Activated CD4-positive, alpha-beta T cell treated with anti-CD3 and anti-CD28 coated beads, Interleukin-2, amount 50 U/mL, for 4 hours (primary cell): ENCODE data around the gene USP13.
"Not testable (repeated sequence)": the region's sequence is repeated elsewhere in the genome, so short reads cannot be mapped to it uniquely, and the experiment has no call there.

Experiments
- DNase-seq, 2 experiments: peaks; one replicate each; pipeline ENCODE4 v3.0.0-alpha.2; 2020

USP13 gene

DNA sequence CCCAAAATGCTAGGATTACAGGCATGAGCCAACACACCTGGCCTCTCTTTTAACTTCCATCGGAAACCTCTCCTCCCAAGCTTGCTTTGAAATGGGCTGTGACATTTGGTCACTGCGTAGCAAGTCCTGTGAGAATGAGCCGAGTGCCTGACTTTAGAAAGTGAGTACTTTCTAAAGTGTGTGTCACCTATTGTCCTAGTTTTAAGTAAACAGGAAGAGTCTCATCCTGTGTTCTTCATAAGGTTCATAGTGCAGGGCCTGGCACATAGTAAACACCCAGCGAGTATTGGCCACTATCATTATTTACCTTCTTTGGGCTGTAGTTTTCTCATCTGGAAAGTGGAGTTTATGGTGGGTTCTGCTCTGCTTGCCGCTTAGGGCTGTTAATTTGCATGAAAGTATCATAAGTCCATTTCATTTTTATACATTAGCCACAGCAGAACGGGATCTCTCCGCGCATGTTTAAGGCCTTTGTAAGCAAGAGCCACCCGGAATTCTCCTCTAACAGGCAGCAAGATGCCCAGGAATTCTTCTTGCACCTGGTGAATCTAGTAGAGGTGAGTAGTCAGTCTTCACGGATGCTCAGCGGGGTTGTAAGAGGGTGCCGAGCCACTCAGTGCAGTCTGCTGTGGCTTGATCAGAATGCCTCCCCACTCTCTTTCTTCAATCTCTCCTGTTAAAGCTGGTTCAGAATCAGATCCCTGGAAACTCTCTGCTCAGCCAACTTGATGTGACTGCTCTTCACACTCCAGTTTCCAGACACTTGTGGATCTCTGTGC is 87.2 kb downstream of the USP13 start:
- DNase-seq: no peak

DNA sequence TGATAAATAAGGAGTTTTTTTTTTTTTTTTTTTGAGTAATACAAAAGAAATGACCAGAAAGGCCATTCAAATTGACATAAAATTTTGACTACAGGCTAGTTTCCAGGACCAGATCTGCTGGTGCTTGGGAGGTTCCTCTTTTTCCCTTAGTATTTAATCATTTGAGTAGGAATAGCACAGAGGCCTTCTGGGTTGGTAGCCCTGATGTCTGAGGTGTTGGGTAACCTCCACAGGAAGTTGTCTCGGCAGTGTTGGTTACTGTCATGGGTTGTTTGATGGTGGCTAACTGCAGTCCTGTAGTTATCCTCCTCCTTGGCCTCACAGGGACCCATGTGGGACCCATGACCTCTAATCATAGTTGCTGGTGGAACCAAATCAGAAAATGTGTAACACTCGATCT is 91.1 kb downstream of the USP13 start:
- no peak for DNase-seq

GRCh38 chr3:179744667-179745066 is 91.8 kb downstream of the USP13 start:
- DNase-seq: no peak

DNA sequence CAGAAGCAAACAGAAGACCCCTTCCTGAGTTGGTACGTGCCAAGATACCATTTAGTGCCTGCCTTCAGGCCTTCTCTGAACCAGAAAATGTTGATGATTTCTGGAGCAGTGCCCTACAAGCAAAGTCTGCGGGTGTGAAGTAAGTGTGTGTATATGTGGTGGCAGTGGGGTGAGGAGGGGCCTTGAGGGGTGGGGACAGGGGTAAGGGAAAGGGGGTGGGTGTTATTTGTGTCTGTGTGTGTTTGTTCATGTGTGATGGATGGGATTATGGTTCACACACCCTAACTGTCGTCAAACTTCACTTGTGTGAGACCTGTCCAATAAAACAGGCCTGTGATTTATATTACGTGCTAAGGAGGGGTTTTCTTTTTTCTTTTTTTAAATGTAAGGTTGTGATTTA is 92.2 kb downstream of the USP13 start:
- DNase-seq: no peak

- no peak for DNase-seq
Observed at GRCh38 chr3:179745716-179746115, 92.9 kb downstream of the USP13 start.

DNA sequence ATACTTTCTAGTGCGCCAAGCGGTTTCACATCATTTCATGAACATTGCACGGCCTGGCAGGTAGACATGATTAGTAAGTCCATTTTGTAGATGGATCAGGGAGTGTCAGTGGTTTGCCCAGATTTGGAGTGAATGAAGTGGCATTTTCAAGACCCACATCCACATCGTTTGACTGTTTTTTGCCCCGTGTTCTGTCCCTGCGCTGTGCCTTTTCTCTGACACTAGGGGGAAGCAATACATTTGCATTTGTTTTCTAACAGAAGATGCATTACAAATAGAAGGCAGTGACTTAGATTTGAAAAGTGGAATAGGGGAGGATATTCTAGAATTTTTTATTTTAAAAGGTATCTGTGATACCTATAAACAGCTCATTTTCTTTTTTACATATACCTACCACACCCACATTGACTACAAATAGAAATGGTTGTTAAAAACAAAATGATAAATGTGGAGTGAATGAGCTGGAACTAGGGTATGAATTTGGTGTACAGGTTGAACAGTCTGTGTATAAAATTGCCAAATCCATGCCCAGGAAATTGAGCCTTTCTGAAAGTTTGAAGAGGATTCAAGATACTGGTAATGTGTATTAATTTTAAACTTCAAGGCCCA is 98.0 kb downstream of the USP13 start:
- no peak for DNase-seq

- no peak for DNase-seq
Observed at GRCh38 chr3:179760944-179761343, 108.1 kb downstream of the USP13 start.

DNA sequence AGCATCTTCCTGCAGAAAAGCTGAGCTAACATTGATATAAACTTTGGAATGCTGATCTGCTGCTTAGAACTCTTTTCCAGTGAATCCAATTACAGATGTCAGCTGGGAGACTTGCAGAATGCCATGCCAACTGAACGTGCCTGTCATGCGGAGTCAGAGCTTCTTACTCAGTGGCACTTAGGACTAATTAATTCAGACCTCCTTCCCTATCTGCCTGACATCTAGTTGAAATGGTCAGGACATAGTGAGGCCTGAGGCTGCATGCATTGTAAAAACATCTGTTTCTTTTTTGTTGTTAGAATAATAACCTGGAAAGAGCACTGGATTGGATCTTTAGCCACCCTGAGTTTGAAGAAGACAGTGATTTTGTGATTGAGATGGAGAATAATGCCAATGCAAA is 112.6 kb downstream of the USP13 start:
- DNase-seq: no peak

DNA sequence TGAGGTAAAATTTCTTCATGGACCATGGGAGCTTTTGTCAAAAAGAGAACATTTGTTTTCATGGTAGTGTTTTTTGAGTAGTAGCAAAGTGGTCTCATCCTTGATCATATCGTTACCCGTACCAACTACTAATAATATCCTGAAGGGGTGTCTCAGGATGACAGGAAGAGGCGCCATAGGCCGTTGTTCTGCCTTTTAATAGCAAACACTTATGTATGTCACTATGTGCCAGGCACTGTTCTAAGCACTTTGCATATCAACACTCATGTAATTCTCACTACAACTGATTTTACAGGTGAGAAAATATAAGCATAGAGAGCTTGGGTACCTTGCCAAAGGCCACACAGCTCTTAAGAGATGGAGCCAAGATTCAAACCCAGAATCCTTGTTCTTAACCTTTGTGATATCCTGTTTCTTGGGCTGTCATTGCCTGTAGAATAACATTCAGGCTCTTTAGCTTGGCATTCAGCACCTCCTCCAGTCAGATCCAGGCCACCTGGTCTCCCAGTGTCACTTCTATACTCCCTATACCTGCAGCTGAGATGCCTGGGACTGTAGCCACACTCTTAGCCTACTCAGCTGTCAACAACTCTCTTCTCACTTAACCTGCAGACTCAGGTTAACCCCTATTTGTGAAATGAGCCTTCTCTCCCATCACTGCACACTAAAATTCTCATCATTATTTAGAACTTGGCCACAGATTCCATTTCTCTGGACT is 113.7 kb downstream of the USP13 start:
- DNase-seq: no peak

DNA sequence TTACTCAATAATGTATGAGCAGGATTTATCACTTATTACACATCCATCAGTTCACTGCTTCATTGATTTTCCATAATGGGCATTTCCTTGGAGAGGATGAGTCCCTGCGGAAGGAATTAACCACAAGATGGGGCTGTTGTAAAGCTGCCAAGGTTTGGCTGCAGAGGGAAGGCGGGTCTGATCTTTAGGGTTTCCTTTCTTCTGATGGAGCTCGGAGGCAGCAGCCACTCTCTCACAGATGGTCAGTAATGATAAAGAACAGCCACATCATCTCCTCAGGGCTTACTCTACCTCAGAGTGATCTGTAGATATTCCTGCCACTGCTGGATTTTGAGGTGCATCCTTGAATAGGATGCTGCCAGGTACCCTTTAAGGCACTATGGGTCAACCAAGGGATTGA is 115.2 kb downstream of the USP13 start:
- no peak for DNase-seq

- DNase-seq: no peak
Observed at GRCh38 chr3:179769411-179770247, 116.8 kb downstream of the USP13 start.

- no peak for DNase-seq
Observed at GRCh38 chr3:179771797-179772196, 119.0 kb downstream of the USP13 start.

DNA sequence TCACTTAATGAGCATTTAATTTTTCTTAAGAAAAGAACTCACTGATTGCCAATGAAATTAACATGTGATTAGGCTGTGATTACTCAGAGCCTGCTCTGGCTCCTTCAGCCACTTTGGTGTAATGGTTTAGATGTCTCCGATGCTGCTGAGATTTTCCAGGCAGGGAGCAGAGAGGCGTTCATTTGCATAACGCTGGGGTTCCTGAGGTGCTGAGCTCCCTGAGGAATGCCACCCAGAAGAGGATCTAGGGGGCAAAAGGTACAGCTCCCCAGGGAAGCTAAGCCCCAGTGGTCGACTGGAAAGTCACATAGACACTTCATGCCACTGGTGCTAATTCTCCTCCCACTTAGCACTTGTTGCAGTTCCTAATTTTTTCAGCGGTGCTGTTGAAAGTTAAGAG is 119.5 kb downstream of the USP13 start:
- DNase-seq: no peak

DNA sequence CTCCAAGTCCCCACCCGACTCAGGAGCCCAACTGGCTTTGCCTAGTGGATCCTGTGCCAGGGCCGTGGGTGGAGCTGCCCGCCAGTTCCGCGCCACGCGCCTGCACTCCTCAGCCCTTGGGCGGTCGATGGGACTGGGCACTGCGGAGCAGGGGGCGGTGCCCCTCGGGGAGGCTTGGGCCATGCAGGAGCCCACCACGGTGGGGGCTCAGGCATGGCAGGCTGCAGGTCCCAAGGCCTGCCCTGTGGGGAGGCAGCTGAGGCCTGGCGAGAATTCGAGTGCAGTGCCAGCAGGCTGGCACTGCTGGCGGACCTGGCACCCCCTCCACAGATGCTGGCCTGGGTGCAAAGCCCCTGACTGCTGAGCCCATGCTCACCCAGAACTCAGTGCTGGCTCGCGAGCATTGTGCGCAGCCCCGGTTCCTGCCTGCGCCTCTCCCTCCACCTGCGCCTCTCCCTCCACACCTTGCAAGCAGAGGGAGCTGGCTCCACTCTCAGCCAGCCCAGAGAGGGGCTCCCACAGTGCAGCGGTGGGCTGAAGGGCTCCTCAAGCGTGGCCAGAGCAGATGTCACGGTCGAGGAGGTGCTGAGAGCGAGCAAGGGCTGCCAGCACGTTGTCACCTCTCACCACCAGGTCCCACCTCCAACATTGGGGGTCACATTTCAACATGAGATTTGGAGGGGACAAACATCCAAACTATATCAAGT is 122.7 kb downstream of the USP13 start:
- no peak for DNase-seq

DNA sequence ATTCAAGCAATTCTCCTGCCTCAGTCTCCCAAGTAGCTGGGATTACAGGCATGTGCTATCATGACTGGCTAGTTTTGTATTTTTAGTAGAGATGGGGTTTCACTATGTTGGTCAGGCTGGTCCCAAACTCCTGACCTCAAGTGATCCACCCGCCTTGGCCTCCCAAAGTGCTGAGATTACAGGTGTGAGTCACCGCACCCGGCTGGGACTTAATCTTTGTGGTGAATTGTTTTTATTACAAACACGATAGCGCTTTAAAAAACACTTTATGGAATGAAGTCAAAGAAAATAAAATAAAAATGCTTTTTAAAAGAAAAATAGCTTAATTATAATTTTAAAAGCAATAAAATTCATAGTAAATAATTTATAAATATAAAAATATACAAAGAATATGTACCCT is 130.0 kb downstream of the USP13 start:
- DNase-seq: not testable (repeated sequence)

- DNase-seq: no peak
Observed at GRCh38 chr3:179788996-179789395, 136.2 kb downstream of the USP13 start.

GRCh38 chr3:179791793-179792192 is 139.0 kb downstream of the USP13 start:
- DNase-seq: no peak

- no peak for DNase-seq
Observed at GRCh38 chr3:179794355-179794754, 141.5 kb downstream of the USP13 start.

- DNase-seq: no peak
Observed at GRCh38 chr3:179796421-179796820, 143.6 kb downstream of the USP13 start.

DNA sequence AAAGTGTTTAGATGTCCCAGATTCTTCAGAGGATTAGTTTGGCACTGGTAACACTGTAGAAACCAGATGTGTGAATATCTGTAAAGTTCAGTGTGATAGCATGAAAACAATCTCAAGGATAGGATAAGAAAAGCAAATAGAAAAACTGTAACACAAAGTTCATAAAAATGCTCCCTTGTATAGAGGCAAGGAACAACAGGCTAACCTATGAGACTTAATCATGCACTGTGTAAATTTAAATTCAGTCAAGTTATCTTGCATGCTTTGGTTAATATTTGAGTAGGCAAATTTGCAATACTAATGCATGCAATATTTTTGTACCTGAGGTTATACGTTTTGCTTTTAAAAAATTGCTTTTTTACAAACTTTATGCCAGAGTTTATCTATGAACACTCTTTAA is 144.4 kb downstream of the USP13 start:
- no peak for DNase-seq

DNA sequence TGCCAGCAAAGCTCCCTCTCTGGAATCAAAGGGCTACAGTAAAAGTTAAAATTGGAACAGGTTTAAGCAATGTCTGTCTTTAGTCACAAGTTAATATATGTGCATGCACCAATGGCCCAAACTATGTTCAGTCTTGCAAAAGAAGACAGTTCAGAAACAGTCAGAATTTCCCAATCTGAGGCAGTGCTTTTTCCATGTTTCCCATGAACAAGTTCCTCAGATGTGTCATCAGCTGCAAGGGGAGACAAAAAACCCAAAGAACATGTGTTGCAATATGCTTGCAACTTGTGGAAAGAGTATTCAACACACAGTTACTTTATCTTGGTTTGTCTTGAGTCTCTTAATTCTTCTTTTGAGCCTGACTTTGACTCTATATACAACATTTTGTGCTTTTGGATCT is 148.4 kb downstream of the USP13 start:
- no peak for DNase-seq

DNA sequence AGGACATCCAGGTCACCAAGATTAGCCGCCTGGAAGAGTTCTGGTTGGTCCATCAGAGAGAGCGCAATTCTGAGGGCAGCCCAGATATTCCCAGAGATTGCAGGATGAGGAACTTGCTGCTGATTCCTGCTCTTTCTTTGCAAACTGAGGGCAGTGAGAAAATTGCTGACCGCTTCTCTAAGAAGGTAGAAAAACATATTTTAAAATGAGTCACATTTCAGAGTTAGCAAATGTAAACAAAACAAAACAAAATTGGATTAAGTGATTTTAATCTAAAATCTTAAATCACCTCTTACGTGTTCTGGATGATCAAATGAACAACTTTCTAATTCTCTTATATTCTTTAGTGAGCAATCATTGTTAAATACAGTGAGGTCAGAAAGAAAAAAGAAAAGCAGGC is 149.0 kb downstream of the USP13 start:
- DNase-seq: no peak

- no peak for DNase-seq
Observed at GRCh38 chr3:179806177-179806576, 153.3 kb downstream of the USP13 start.
